Measurements from ENCODE around the gene BCAP29. TPM values are rescaled to one million over a fixed set of nuclear protein-coding genes. Genes with fewer than 3 reads are reported as not detected.

The BCAP29 gene
- total RNA-seq, 1 experiment from 2014 or later, result 61.5 TPM

DNA sequence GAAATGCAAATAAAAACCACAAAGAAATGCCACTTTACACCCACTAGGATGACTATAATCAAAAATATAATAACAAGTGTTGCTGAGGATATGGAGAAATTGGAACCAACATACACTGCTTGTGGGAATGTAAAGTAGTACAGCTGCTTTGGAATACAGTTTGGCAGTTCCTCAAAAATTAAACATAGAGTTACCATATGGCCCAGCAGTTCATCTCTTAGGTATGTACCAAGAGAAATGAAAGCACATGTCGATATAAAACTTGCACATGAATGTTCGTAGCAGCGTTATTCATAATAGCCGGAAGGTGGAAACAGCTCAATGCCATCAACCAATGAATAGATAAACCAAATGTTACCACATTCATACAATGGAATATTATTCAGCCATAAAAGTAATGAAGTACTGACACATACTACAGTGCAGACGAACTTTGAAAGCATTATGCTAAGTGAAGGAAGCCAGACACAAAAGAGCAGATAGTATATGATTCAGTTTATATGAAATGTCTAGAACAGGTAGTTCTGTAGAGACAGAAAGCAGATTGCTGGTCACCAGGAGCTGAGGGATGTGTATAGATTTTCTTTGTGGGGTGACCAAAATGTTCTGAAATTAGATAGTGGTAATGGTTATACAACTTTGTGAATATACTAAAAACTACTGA, 12.4 kb downstream of the BCAP29 start:
- no peaks in the 10 kb centered on the region for H3K9me3 Mint-ChIP-seq (ENCODE audit: unreplicated experiment)
- DNase-seq (ENCODE audit: unreplicated experiment), result peak; percentile 8
- H3K4me1 Mint-ChIP-seq (ENCODE audit: insufficient read depth, unreplicated experiment), result peaks cover 32% of the 10 kb centered on the region
- intact Hi-C loops (cut with micrococcal nuclease), result no loop called here
- no TSS peak for BruUV-seq (replicated peaks)
- peak overlapping the region; percentile 31 for H3K27ac Mint-ChIP-seq (ENCODE audit: low read depth, unreplicated experiment)
- H3K27me3 Mint-ChIP-seq (ENCODE audit: insufficient read depth, unreplicated experiment), result no peaks in the 10 kb centered on the region
- H3K4me3 Mint-ChIP-seq (ENCODE audit: unreplicated experiment), result no peak overlapping the region
- POLR2A ChIA-PET, result interaction anchor here (1.5 to 4.7 kb wide), 2 partner anchors 8 to 102 kb away, joined by 3 to 43 read pairs; no protein-coding TSS in a partner anchor
- TF ChIP-seq, protein P1, sequence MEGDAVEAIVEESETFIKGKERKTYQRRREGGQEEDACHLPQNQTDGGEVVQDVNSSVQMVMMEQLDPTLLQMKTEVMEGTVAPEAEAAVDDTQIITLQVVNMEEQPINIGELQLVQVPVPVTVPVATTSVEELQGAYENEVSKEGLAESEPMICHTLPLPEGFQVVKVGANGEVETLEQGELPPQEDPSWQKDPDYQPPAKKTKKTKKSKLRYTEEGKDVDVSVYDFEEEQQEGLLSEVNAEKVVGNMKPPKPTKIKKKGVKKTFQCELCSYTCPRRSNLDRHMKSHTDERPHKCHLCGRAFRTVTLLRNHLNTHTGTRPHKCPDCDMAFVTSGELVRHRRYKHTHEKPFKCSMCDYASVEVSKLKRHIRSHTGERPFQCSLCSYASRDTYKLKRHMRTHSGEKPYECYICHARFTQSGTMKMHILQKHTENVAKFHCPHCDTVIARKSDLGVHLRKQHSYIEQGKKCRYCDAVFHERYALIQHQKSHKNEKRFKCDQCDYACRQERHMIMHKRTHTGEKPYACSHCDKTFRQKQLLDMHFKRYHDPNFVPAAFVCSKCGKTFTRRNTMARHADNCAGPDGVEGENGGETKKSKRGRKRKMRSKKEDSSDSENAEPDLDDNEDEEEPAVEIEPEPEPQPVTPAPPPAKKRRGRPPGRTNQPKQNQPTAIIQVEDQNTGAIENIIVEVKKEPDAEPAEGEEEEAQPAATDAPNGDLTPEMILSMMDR (IDR thresholded peaks at IDR 0.05; ENCODE audit: unreplicated experiment), result no peak
- peaks cover 16% of the 10 kb centered on the region for H3K36me3 Mint-ChIP-seq (ENCODE audit: insufficient read depth, unreplicated experiment)
- CTCF ChIA-PET, result interaction anchor here (0.8 kb wide), 3 partner anchors 130 to 150 kb away, joined by 3 to 4 read pairs (median 3); no protein-coding TSS in a partner anchor

DNA sequence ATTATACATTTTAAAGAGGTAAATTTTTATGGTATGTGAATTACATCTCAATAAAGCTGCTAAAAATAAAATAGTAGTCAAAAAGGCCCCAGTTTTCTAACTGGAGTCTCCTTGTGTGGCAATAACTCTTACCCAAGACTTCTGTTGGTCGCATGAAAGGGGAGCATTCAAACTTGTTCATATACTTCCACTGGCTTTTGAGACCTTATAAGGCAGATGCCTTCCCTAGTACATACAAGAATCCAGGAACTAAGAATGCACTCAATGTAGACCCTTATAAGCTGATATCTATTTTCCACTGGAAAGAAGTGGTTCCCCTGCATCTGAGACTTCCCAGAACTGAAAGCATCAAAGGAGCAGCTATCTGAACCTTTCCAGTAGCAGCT, 13.0 kb downstream of the BCAP29 start:
- H3K9me3 Mint-ChIP-seq (ENCODE audit: unreplicated experiment), result no peaks in the 10 kb centered on the region
- H3K27ac Mint-ChIP-seq (ENCODE audit: low read depth, unreplicated experiment), result peak overlapping the region; percentile 31
- peaks cover 32% of the 10 kb centered on the region for H3K4me1 Mint-ChIP-seq (ENCODE audit: insufficient read depth, unreplicated experiment)
- BruUV-seq (replicated peaks), result no TSS peak
- H3K36me3 Mint-ChIP-seq (ENCODE audit: insufficient read depth, unreplicated experiment), result peaks cover 16% of the 10 kb centered on the region
- TF ChIP-seq, protein P1 (IDR thresholded peaks at IDR 0.05; ENCODE audit: unreplicated experiment), result no peak
- H3K27me3 Mint-ChIP-seq (ENCODE audit: insufficient read depth, unreplicated experiment), result no peaks in the 10 kb centered on the region
- no peak for DNase-seq (ENCODE audit: unreplicated experiment)
- no peak overlapping the region for H3K4me3 Mint-ChIP-seq (ENCODE audit: unreplicated experiment)
- intact Hi-C loops (cut with micrococcal nuclease), result no loop called here
- ChIA-PET CTCF (interaction anchor here (0.8 to 0.9 kb wide), 2 partner anchors 130 to 150 kb away, joined by 3 to 4 read pairs; no protein-coding TSS in a partner anchor), POLR2A (interaction anchor here (1.5 to 4.7 kb wide), 2 partner anchors 9 to 102 kb away, joined by 3 to 43 read pairs; no protein-coding TSS in a partner anchor)

DNA sequence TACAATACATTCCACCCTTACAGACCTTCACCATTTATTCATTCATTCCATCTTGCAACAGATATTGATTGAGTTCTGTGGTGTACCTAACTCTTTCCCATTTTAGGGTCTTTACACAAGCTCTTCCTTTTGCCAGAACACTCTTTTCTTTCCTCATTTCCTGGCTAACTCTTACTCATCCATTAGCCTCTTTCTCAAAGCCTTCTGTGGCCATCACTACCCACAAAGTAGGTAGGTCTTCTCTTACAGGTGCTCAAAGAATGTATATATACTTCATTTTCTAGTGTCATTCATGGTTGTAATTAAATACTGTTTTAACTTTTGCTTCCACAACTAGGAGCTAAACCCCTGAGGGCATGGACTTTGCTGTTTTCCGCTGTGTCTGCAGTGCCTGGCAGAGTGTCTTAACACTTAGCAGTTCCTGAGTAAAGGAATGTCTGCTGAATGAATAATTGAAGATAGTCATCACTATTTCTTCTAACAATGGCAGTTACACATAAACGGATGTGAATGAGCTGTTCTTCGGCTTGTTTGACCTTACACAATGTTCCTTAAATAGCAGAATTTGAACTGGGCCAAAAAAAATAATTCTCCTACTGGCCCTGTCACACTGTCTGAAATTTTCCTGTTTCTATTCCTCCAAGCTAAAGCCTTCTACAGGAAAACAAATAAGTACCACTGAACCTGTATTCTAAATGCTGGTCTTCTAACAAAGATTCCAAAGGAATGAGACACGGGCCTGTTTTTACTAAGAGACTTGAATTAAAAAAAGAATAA, 15.1 kb downstream of the BCAP29 start:
- intact Hi-C loops (cut with micrococcal nuclease), result loop anchor here (1.0 to 2.0 kb wide), 2 partner anchors 14 to 130 kb away; partner anchors contain the start of gene BCAP29
- no TSS peak for BruUV-seq (replicated peaks)
- DNase-seq (ENCODE audit: unreplicated experiment), result peak; percentile 92
- Mint-ChIP-seq H3K9me3 (ENCODE audit: unreplicated experiment) (no peaks in the 10 kb centered on the region), H3K4me1 (ENCODE audit: insufficient read depth, unreplicated experiment) (peaks cover 27% of the 10 kb centered on the region), H3K36me3 (ENCODE audit: insufficient read depth, unreplicated experiment) (peaks cover 18% of the 10 kb centered on the region), H3K27me3 (ENCODE audit: insufficient read depth, unreplicated experiment) (no peaks in the 10 kb centered on the region), H3K4me3 (ENCODE audit: unreplicated experiment) (peak overlapping the region; percentile 33), H3K27ac (ENCODE audit: low read depth, unreplicated experiment) (peak overlapping the region; percentile 91)
- POLR2A ChIA-PET, result interaction anchor here (0.6 to 4.7 kb wide), 9 partner anchors 10 to 148 kb away, joined by 3 to 43 read pairs (median 3); partner anchors contain the start of genes BCAP29, CBLL1, COG5 and DUS4L
- CTCF ChIA-PET, result interaction anchor here (0.6 to 1.1 kb wide), 4 partner anchors 132 to 1926 kb away, joined by 3 to 4 read pairs (median 3); no protein-coding TSS in a partner anchor
- TF ChIP-seq, protein P1 (IDR thresholded peaks at IDR 0.05; ENCODE audit: unreplicated experiment), result no peak
